Fibroblast of peridontal ligament (primary cell): Measurements from ENCODE around the gene LRCH1.
A peak's percentile ranks its signal among the peaks of the same experiment; 100 is the strongest.

Experiments used
- DNase-seq: peaks from one replicate; pipeline ENCODE4 v3.0.0-alpha.2; 2010; ENCODE audit errors: extremely low read depth

LRCH1 gene

DNA sequence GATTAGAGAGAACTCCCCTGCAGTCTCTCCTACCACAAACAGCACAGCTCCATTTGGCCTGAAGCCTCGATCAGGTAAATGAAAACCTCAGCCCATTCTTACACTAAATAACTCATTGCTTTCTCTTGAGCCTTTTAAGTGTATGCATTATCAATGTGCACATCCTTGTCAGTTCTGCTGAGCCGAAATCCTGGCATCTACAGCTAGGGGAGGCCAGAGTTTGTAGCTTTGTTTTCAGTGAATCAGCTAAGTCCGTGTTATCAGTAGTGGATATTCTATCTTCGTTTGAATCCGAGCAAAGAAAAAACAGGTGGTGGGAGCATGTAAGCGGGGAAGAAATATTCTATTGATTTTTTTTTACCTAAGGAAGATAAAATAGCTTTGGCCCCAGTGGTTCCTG is 159.6 kb downstream of the LRCH1 start:
- DNase-seq = no peak

GRCh38 chr13:46715363-46715762 is 162.4 kb downstream of the LRCH1 start:
- DNase-seq = no peak

DNA sequence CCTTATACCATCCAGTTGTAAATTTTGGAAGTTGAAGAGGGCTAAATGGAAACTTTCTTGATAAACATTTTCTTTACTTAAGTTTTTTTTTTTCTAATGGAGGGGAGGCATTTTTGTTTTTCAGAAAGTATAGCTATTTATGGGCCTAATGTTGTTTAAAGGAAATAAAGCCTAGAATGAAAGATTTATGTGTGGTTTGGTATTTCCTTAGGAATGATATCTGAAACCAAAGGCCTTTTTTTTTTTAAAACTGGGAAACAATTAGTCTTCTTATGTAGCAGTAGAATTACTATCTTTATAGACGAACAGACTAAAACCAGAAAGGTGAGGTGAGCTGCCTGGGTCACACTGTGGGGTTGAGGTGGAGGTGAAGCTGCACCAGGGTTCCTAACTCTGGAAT is 163.9 kb downstream of the LRCH1 start:
- DNase-seq = no peak

DNA sequence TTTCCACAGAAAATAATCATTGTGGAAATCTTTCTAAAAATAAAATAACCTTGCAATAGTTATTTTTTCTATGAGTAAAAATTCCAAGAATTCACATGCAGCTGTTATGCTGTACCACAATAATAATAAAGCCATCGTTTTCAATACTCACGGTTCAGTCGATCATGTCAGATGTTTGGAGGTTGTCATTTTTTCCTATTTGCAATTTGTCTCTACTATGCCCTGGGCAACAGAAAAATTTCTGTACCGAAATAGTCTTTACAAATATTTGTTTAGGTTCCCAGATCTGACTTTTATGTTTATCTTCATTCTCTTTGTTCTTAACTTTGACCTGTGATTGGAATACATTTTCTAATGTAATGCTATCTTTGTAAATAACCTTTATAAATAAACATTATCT is 164.3 kb downstream of the LRCH1 start:
- no peak for DNase-seq

DNA sequence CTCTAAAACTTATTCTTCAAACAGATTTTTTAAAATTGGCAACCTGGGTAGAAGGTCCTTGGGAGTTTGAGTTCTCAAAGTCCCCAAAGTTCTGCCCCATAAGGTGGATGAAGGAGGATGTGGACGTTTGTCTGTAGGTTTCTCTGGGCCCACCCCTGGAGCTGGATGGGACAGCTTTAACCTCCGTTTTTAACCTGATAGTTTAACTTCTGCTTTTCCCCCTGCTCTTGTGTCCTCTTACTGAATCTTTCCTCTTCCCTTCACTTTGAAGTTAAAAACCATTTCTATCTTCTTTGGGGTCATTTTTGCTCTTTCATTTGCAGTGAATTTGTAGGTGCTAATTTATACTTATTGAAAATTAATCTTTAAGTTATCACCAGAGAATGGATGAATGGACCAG is 164.9 kb downstream of the LRCH1 start:
- DNase-seq = no peak

GRCh38 chr13:46720189-46720588 is 167.2 kb downstream of the LRCH1 start:
- no peak for DNase-seq

GRCh38 chr13:46721054-46721453 is 168.1 kb downstream of the LRCH1 start:
- peak; percentile 73 for DNase-seq

GRCh38 chr13:46726347-46726746 is 173.4 kb downstream of the LRCH1 start:
- no peak for DNase-seq

GRCh38 chr13:46728777-46729176 is 175.8 kb downstream of the LRCH1 start:
- DNase-seq = no peak

DNA sequence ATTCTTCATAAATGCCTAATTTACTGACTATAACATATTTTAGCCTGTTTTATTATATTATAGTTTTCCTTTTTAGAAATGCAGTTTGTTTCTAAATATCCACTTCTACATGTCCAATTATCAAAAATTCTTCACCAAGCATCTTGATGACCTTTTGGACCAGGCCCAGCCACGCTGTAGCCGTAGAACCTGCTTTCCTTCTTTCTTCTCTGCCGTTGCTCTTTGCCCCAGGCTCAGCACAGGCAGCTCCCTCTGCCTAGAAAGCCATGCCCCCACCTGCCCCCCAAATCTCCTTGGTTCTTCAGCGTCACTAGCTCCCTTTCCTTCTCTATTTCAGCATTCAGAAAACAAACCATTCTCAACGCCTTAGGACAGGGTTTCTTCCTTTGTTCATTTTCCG is 178.6 kb downstream of the LRCH1 start:
- no peak for DNase-seq

- no peak for DNase-seq
Measured at GRCh38 chr13:46735425-46735824, 182.5 kb downstream of the LRCH1 start.

GRCh38 chr13:46736541-46737310 is 183.8 kb downstream of the LRCH1 start:
- no peak for DNase-seq

DNA sequence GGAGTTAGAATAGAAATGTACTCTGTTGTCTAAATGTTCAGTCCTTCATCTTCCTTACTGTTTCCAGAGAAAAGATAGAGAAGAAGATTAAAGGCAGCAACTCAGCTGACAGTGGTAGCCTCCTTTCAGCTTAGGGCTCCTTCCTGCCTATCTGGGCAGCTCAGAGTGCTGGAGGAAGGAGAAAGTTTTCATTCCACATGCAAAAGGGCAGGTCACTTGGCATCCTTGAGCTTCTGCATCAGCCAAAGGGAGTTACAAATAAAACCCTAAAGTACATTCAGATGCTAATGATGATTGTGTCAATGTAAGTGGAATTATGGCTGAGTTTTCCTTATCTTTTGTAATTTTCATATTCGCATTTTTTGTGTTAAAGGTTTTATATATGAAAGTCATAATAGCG is 185.1 kb downstream of the LRCH1 start:
- DNase-seq = peak; percentile 40

DNA sequence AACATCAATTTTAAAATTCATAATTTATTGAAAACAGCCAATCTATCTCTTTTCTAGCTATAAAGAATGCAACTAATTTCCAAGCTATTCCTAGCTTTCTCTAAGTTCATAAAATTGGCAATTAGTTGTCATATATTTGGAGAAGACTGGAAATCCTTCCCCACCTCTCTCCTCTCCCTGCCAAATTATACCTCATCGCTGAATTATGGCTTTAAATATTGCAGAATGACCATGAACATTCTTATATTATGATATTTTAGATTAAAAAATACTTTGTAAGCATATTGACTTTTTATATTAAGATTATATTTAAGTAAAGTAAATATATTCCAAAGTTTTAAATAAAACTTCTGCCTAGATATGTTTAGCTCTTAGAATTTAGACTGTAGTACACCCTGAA is 185.8 kb downstream of the LRCH1 start:
- no peak for DNase-seq

GRCh38 chr13:46739447-46740098 is 186.6 kb downstream of the LRCH1 start:
- no peak for DNase-seq

- DNase-seq = peak; percentile 60
Measured at GRCh38 chr13:46743191-46743590, 190.2 kb downstream of the LRCH1 start.

GRCh38 chr13:46745062-46745461 is 192.1 kb downstream of the LRCH1 start:
- no peak for DNase-seq

DNA sequence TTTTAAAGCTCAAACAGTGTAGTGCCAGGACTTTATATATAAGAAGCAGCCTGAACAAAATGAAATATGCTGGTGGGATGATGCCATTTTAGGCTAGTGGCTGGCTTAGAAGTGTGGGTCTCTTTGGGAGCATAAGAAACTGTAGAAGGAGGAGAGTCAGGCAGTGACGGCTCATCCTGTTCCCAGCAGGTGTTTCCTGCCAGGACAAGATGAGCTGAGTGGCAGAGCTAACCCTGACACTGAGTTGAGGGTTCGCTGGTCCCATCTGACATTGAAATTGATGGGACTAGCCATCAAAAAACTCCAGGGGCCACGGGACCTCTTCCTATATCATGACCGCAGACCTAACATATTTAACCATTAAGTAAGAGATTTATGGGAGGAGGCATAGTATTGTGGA is 192.7 kb downstream of the LRCH1 start:
- DNase-seq = no peak

DNA sequence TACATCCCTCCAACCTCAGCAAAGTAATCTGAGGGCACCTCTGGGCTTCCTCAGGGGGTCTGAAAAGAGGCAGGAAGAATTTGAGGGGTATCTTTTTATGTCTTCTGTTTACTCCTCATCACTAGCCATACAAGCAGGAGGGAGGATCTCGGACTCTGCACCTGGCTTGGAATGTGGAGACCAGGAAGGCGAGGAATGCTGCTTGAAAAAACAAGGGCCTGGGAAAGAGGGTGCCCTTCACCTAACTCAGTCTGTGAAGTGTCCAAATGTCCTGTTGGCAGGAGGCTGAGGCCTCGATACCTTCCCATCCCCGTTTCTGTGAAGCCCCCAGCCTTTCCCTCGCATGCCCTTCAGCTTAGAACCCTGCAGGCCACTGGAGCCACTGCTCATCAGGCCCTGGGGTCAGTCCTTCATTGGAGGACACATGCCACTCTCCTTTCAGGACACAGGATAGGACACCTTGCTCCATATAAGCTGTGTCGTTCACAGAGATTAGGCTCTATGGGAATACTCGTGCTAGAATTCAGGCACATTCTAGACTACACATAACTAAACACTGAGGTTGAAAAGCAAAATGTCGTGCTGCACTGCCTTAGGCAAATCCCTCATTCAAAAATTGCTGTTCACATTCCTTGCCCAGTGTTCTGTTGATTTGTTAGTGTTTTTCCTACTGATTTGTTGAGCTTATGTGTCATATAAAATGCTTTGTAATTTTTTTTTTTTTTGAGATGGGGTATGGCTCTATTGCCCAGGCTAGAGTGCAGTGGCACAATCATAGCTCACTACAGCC is 194.3 kb downstream of the LRCH1 start:
- DNase-seq = no peak

- DNase-seq = no peak
Measured at GRCh38 chr13:46748300-46748699, 195.3 kb downstream of the LRCH1 start.

DNA sequence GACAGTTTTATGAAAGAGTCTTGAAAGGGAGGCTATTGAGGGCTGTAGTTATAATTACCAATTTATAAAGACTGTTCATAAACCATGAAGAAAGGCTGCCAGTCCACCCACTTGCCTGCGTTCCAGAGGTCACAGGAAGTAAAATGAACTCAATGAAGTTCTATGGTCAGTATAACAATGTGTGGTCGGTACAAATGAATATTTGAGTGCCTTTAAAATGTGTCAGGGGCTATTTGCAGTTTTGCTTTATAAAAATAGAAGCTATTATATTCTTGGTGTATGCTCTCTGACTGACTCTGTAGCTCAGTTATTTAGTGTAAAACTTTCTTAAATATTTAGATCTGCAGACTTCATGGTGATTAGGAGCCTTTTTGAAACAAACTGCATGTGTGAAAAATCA is 197.0 kb downstream of the LRCH1 start:
- DNase-seq = no peak

DNA sequence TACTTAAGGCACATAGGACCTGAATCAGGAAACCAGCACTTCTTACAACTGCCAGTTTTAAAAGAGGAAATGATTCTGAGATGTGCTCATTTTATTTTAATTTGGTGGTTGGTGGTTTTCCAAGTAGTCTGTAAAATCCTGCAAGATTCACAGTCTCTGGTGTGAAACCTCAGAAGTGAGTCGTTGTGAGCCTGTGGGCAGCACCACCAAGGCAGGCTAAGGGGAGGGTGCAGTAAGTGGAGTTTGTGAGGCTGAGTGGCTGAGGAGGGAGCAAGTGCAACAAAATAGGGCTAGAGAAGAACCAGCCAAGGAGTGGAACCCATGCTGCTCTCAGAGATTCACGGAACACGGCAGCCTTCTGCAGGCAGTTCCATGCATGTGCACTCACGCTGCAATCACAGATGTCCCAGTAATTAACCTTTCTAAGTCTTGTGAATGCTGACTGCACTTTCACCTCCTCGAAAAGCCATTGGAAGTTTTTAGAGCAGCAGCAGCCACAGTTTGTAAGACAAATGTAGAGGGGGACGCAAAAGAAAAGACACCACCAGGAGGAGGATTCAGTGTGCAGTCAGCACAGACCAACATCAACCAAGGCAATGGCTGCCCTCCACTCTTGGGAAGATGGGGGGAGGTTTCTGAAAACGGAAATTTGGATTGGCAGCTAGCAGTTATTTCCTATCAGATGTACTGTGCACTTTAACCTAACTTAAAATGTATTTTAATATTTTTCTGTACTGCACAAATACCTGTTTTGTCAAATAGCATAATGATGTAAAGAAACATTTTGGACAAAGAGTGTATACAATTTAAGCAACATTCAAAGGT is 199.1 kb downstream of the LRCH1 start:
- DNase-seq = peak; percentile 25
